PC-3 (cell line): ENCODE measurements around the gene TBC1D2.

Experiments used
- CTCF ChIP-seq: fragments of 300-600 bp; sonication (generic); conservative IDR thresholded peaks from 2 replicates; pipeline ENCODE4 v1.5.1; 2017; ENCODE audit warnings: antibody characterized with exemption, low read depth, mild to moderate bottlenecking, low read length
- EZH2 ChIP-seq: fragments of 300-600 bp; sonication (generic); IDR thresholded peaks from one replicate; pipeline ENCODE4 v1.6.1; 2017; ENCODE audit warnings: antibody characterized with exemption, mild to moderate bottlenecking, low read length; ENCODE audit not compliant: unreplicated experiment

- no peak for TF ChIP-seq CTCF
- TF ChIP-seq EZH2: no peak
Observed at GRCh38 chr9:98254228-98255060, 1.0 kb downstream of the TBC1D2 start.
